Measurements from ENCODE around the gene STARD5. TPM values are rescaled to one million over a fixed set of nuclear protein-coding genes. Genes with fewer than 3 reads are reported as not detected.
"Not testable (repeated sequence)": the region's sequence is repeated elsewhere in the genome, so short reads cannot be mapped to it uniquely, and the experiment has no call there.

The STARD5 gene
- total RNA-seq, 1 donor from 2014 or later = 6.7 TPM

DNA sequence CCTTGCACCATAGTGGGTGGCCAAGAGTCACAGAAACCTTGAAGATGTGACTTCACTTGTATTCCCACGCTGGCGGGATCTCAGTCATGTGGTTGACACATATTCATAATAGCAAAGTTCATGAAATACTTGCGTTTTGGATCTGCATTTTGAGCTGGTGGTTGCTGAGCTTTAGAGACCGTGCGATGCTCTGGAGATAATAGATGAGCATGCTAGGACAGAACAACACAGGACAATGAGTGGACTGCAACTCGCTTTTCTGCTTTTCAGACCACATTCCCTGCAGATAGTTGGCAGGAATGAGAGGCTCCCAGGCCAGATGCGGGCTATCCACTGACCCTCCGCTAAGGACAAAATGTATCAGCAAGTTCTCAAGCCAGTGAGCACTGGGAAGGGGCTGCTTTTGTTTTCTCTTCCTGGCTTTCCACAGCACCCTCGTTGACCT lies 13.8 kb upstream of the STARD5 start:
- DNase-seq (ENCODE audit: low spot score) = no peak

DNA sequence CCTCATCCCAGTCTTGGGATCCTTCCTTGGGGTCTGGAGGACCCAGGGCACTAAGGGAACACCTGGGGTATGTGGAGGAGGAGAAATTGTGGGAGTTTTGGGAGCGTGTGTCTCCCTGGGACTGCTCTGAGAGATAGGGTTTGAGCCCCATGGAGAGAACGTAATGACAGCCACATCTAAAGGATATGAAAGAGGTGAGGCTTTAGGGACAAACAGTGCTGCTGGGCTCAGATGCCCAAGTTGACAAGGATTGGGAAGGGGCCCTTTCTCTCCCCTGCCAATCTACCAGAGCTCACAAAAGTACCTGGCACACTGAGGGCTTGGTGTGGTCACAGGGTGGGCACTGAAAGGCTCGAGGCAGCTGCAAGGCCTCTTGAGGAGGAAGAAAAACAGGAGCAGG lies 13.3 kb upstream of the STARD5 start:
- no peak for DNase-seq (ENCODE audit: low spot score)

- DNase-seq (ENCODE audit: low spot score) = no peak
These were observed 12.6 kb upstream of the STARD5 start for GRCh38 chr15:81336568-81336967.

- no peak for DNase-seq (ENCODE audit: low spot score)
These were observed 11.7 kb upstream of the STARD5 start for GRCh38 chr15:81335631-81336030.

DNA sequence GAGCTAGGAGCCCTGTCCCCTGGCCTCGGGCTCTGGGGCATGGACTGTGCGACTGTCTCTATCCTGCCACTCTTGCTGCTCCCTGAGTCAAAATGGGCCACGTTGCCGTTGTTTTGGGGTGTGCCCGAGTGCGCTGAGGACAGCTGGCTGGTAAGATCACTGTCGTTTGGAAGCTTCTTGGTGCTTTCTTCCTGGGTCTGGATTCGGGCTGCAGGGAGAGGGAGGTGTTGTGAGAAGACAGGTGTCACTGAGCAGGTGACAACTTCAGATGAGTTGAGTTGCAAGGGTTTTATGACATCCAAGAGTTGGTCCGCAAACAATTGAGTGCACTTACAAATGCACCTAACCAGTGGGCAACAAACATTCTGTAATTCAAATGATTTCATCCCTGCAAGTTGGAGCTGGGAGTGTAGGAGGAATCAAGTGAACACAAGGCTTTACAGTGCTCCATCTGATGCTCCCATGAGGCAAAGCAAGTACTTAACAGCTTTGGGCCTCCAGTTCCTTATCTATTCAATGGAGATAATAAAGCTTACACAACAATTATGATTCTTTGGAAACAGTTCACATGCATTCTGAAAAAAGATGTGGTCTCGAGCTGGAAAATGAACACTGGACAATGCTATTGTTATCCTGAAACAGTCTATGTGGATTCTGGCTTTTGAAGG lies 11.0 kb upstream of the STARD5 start:
- no peak for DNase-seq (ENCODE audit: low spot score)

DNA sequence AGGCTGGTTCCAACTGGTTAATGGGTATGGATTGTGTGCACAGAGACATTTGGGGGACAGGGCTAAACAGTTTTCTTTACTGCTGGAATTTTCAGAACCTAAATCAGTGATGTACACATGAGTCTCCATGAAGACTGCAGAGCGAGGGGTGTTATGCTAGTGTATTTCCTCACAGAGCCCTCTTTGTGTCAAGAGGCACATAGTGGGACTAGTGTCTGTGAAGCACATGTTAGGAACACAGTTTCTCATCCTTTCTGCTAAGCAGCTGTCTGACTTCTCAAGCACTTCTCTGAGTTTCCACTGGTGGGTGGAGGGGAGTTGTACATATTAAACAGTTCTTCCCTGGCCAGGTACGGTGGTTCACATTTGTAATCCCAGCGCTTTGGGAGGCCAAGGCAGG lies 9.4 kb upstream of the STARD5 start:
- DNase-seq (ENCODE audit: low spot score) = no peak

DNA sequence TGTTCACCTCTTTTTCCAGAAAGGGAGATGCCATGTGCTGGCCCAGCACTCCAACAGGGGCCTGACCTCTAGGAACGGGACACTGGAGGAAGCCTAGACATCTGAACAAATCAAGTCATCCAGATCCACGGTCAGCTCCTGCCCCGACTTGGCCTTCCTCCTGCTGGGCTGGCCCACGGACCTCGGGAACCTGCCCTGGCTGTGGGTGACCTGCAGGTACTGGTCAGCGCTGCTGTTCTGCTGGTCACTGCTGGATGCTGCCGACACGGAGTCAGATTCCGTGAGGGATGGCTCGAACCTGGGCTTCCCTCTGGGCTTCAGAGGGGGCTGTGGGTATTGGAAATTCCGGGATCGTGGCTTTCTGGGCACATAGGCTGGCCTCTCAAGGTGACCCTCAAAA lies 8.4 kb upstream of the STARD5 start:
- DNase-seq (ENCODE audit: low spot score) = no peak

- no peak for DNase-seq (ENCODE audit: low spot score)
These were observed 7.7 kb upstream of the STARD5 start for GRCh38 chr15:81331600-81331999.

DNA sequence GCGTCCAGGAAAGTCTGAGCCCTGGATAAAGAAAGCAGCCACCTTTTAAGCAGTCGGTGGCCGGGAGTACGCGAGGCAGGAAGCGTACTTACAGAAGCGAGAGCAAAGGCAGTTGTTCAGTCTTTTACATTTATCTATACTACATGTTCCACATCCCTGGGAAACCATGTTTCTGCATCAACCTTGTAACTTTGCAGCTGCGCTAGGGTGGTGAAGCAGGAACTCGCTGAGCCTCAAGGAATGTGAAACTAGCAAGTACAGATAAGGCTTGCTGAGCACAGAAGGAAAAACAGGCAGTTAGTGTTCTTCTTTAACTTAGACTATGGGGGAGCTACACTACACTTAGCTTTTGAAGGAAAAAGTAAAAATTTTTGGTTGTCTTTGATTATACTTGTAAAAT lies 7.2 kb upstream of the STARD5 start:
- not testable (repeated sequence) for DNase-seq (ENCODE audit: low spot score)

DNA sequence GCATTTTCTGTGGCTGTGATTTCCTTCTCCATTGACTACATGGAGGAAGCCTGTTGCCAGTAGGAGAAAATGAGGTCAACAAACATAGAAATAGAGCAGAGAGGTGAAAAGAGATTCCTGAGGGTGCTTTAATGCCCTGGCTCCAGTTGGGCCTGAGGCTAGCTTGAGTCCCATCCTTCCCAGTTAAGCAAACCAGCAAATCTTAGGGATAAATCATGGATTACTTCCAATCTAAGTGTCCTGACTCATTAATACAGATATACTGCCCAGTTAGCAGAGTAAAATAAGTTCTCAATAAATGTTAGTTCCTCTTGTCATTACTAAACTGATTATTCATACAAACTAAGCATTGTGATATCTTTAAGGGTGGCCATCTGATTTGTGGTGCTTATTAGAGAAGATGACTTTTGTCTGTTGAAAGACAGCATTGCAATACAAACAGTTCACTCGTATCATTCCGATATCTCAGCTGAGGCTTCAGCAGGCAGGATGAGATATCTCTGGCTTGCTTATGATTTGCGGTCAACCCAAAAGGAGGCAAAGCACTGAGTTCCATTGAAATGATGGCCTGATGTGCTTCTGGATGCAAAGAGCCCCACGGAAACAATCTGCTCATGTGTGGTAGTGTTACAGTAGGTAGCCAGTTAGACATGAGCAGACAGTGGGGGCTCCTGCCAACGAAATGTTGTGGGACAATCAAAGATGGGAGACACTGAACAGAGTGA lies 6.6 kb upstream of the STARD5 start:
- no peak for DNase-seq (ENCODE audit: low spot score)

DNA sequence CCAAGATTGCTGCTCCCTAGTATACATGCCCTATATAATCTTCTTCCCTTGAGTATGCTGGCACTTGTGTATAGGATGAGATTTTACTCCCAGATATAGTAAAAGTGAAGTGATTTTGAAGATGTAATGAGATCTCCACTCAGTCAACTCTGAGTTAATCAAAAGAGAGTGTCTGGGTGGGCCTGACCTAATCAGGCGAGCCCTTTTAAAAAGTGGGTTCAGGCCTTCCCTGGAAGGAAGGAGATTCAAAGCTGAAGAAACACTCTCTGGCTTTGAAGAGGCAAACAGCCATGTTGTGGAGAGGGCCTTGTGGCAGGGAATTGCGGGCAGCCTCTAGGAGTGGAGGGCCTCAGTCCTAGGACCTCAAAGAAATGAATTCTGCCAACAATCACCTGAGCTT lies 5.5 kb upstream of the STARD5 start:
- no peak for DNase-seq (ENCODE audit: low spot score)

DNA sequence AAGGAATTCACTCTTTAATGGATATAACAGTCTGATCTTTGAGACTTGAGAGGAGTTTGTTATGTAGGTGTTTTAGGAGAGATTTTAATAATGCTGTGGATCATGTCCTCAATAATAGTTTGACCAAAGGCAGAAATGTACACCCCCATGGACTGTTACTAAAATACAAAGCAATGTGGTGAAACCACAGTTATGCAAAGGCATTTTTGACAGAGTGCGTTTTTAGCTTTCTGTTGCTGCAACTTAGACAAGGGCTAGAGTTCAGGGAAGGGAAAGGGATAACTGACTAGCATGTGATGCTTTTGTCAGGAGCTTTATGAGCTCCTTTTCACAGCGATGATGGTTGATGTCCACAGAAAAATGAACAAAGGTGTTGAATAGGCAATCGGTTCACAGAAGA lies 3.6 kb upstream of the STARD5 start:
- DNase-seq (ENCODE audit: low spot score) = no peak

DNA sequence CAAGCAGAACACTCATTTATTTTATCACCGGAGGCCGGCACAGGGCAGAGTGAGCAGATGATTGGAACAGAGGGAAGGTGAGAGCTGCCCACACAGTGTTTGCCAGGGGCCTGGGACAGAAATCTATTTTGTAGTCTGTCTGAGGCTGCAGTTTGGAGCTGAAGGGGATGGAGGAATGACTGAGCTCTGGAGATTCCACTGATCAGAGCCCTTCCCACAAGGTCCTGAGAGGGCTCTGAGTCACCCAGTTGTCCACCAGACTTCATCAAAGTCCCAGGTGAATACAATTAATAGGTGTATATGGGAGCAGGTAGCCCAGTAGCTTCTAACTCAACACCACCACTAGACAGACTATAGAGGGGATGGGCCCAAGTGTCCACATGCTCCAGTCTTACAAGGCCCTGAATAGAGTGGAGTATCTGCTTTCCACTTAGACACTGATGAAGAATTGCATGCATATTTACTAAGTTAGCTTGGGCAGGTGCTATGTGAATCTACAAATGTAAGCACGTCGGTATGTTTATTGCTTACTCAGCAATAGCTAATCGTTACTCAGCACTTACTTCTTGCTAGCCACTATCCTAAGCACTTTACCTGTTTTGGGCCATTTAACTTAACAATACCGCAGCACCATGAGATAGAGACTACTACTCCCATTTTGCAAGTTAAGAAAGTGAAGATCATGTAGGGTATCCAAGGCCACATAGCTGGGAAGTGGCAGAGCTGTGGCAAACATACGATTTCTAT lies 2.7 kb upstream of the STARD5 start:
- no peak for DNase-seq (ENCODE audit: low spot score)

- no peak for DNase-seq (ENCODE audit: low spot score)
These were observed 390 bp downstream of the STARD5 start for GRCh38 chr15:81323559-81323943.

- DNase-seq (ENCODE audit: low spot score) = no peak
These were observed 1.2 kb downstream of the STARD5 start for GRCh38 chr15:81322676-81323253.

DNA sequence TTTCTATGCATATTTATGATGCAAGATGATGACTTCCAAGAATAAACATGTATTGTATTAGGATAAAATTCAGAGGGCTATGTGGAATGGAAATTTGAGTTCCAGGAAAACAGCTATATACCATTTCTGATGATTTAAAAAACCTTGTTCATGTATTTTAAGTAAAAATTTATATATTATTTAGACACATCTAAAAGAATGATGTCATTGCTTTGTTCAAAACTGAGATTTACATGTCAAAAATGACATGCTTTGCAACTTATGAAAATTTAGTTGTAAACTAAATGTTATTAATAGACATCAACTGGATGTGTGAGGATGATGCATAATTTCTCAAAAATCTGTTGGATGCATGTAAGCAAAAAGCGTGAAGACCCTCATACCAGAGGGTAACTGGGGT lies 2.3 kb downstream of the STARD5 start:
- no peak for DNase-seq (ENCODE audit: low spot score)

DNA sequence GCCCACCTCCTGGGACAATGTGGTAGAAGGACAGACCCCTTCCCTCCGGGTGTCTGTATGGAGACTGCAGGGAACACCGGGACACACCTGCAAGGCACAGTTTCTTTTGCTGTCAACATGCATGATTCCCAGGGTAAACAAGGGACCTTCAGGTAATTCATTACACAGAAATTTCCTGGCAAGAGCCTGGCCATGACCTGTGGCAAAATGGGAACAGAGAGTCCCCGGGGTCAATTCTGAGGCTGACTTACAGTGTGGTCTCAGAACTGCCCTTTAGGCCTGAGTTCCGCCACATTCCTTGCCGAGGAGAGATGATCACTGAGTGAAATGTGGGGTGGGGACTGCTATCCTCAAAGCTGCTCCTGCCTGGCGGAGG lies 6.3 kb downstream of the STARD5 start:
- no peak for DNase-seq (ENCODE audit: low spot score)

DNA sequence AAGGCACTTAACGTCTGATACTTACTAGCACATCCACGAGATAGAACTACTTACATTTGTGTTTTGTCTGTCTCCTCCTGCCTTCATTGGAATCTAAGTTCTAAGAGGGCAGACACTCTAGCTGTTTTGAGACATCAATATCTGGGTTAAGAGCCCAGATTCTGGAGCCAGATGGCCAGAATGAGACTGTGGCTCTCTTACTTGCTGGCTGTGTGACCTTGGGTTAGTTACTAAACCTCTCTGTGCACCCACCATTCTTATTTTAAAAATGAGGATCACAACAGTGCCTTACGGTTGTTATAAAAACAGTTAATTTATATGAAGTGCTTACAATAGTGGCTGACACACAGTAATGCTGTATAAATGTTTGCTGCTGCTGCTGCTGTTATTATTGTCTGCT lies 7.7 kb downstream of the STARD5 start:
- DNase-seq (ENCODE audit: low spot score) = no peak

GRCh38 chr15:81315452-81316175 lies 8.3 kb downstream of the STARD5 start:
- DNase-seq (ENCODE audit: low spot score) = no peak

DNA sequence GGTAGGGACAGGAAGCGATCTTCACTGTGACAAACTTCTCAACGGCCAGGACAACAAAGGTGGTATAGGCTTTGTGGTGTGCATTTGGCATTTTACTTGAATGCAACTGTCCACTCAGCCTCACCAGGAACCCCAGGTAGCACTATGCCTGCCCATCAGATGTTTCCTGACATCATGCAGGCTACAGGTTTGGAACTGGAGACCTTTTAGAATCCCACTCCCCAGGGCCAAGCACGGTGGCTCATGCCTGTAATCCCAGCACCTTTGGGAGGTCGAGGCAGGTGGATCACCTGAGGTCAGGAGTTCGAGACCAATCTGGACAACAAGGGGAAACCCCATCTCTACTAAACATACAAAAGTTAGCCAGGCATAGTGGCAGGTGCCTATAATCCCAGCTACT lies 9.6 kb downstream of the STARD5 start:
- no peak for DNase-seq (ENCODE audit: low spot score)

GRCh38 chr15:81313686-81314085 lies 10.3 kb downstream of the STARD5 start:
- DNase-seq (ENCODE audit: low spot score) = no peak
